Activated CD8-positive, alpha-beta T cell treated with anti-CD3 and anti-CD28 coated beads for 36 hours (primary cell): Measurements from ENCODE around the gene CEP164. TPM values are rescaled to one million over a fixed set of nuclear protein-coding genes. Genes with fewer than 3 reads are reported as not detected.

ENCODE experiments used
- ATAC-seq: fragments of 200-7000 bp; cut with Tn5 transposase; one replicate; pipeline ENCODE4 v1.10.0; 2021; ENCODE audit warnings: mild to moderate bottlenecking, moderate library complexity
- CTCF ChIA-PET: fragments of 350-600 bp; sonication (Branson Sonifier 250); formaldehyde crosslinking; loops from one replicate; lab custom pipeline; 2021; ENCODE audit warnings: antibody characterized with exemption; lab: Charles Lee
- POLR2A ChIA-PET: fragments of 350-600 bp; sonication (Branson Sonifier 250); formaldehyde crosslinking; loops from one replicate; lab custom pipeline; 2021; ENCODE audit warnings: antibody characterized with exemption; lab: Charles Lee
- DNase-seq: peaks from one replicate; pipeline ENCODE4 v3.0.0-alpha.2; 2020
- H3K27ac Mint-ChIP-seq: one replicate; pipeline ENCODE4 v1.8.0; 2021; ENCODE audit warnings: mild to moderate bottlenecking, mixed read lengths
- H3K27me3 Mint-ChIP-seq: one replicate; pipeline ENCODE4 v1.8.0; 2021; ENCODE audit warnings: mixed read lengths
- H3K36me3 Mint-ChIP-seq: one replicate; pipeline ENCODE4 v1.8.0; 2021; ENCODE audit warnings: low read depth, mixed read lengths
- H3K4me1 Mint-ChIP-seq: one replicate; pipeline ENCODE4 v1.8.0; 2021; ENCODE audit warnings: low read depth, mixed read lengths
- H3K4me3 Mint-ChIP-seq: one replicate; pipeline ENCODE4 v1.8.0; 2021; ENCODE audit warnings: mild to moderate bottlenecking, moderate library complexity, mixed read lengths
- H3K9me3 Mint-ChIP-seq: one replicate; pipeline ENCODE4 v1.8.0; 2021; ENCODE audit warnings: mixed read lengths
- CTCF ChIP-seq: fragments of 200-600 bp; IDR thresholded peaks from one replicate; pipeline ENCODE4 v1.8.0; 2022; ENCODE audit warnings: antibody characterized with exemption, mild to moderate bottlenecking
- intact Hi-C: fragments of 100-400 bp; cut with micrococcal nuclease; formaldehyde crosslinking; loops from one replicate; pipeline ENCODE4 v1.10.0; 2022
- total RNA-seq, 2 experiments: library from RNA; stranded (reverse); gene quantifications; one replicate each; pipeline ENCODE4 v1.2.3, GENCODE V29; 2021

The CEP164 gene
- total RNA-seq, 2 experiments from 2014 or later: 24.0 to 25.5 TPM

- intact Hi-C loops: no loop called here
- CTCF ChIA-PET: interaction anchor here (1.0 to 3.6 kb wide), 2 partner anchors 16 to 179 kb away, joined by 3 to 25 read pairs; no protein-coding TSS in a partner anchor
- POLR2A ChIA-PET: no interaction called here
- H3K4me3 Mint-ChIP-seq: no peak overlapping the region
- no peaks in the 10 kb centered on the region for H3K36me3 Mint-ChIP-seq
- H3K27ac Mint-ChIP-seq: no peak overlapping the region
- no peaks in the 10 kb centered on the region for H3K9me3 Mint-ChIP-seq
- ATAC-seq (no peak), DNase-seq (no peak)
- TF ChIP-seq CTCF: no peak
- H3K4me1 Mint-ChIP-seq: no peaks in the 10 kb centered on the region
- H3K27me3 Mint-ChIP-seq: peaks cover 5% of the 10 kb centered on the region
Observed at GRCh38 chr11:117442049-117442868, 114.6 kb downstream of the CEP164 start.

- ChIA-PET CTCF (interaction anchor here (1.0 to 3.6 kb wide), 3 partner anchors 17 to 179 kb away, joined by 3 to 25 read pairs (median 3); no protein-coding TSS in a partner anchor), POLR2A (no interaction called here)
- Mint-ChIP-seq H3K4me1 (no peaks in the 10 kb centered on the region), H3K4me3 (no peak overlapping the region), H3K27ac (no peak overlapping the region), H3K9me3 (no peaks in the 10 kb centered on the region), H3K27me3 (peaks cover 5% of the 10 kb centered on the region), H3K36me3 (no peaks in the 10 kb centered on the region)
- intact Hi-C loops: no loop called here
- TF ChIP-seq CTCF: no peak
- no peak for ATAC-seq
- no peak for DNase-seq
Observed at GRCh38 chr11:117442869-117443239, 115.2 kb downstream of the CEP164 start.

GRCh38 chr11:117443266-117444186, 115.9 kb downstream of the CEP164 start:
- peak; percentile 25 for DNase-seq
- Mint-ChIP-seq H3K4me3 (no peak overlapping the region), H3K36me3 (no peaks in the 10 kb centered on the region), H3K9me3 (no peaks in the 10 kb centered on the region), H3K27ac (no peak overlapping the region), H3K27me3 (peaks cover 5% of the 10 kb centered on the region), H3K4me1 (no peaks in the 10 kb centered on the region)
- intact Hi-C loops: no loop called here
- ATAC-seq: peak; percentile 42
- ChIA-PET CTCF (interaction anchor here (1.0 to 3.6 kb wide), 4 partner anchors 18 to 178 kb away, joined by 3 to 25 read pairs (median 4); no protein-coding TSS in a partner anchor), POLR2A (no interaction called here)
- TF ChIP-seq CTCF: peak; percentile 29

GRCh38 chr11:117444256-117444655, 116.6 kb downstream of the CEP164 start:
- Mint-ChIP-seq H3K27ac (no peak overlapping the region), H3K4me3 (no peak overlapping the region), H3K36me3 (no peaks in the 10 kb centered on the region), H3K4me1 (no peaks in the 10 kb centered on the region), H3K9me3 (no peaks in the 10 kb centered on the region), H3K27me3 (peaks cover 5% of the 10 kb centered on the region)
- DNase-seq (no peak), ATAC-seq (no peak)
- CTCF ChIA-PET: interaction anchor here (1.2 to 3.6 kb wide), 3 partner anchors 18 to 177 kb away, joined by 3 to 25 read pairs (median 5); no protein-coding TSS in a partner anchor
- POLR2A ChIA-PET: no interaction called here
- TF ChIP-seq CTCF: no peak
- intact Hi-C loops: no loop called here
